Measurements from ENCODE around the gene RHOT1. TPM values are rescaled to one million over a fixed set of nuclear protein-coding genes. Genes with fewer than 3 reads are reported as not detected.

The RHOT1 gene
- polyA plus RNA-seq, 1 experiment, result 27.4 TPM

DNA sequence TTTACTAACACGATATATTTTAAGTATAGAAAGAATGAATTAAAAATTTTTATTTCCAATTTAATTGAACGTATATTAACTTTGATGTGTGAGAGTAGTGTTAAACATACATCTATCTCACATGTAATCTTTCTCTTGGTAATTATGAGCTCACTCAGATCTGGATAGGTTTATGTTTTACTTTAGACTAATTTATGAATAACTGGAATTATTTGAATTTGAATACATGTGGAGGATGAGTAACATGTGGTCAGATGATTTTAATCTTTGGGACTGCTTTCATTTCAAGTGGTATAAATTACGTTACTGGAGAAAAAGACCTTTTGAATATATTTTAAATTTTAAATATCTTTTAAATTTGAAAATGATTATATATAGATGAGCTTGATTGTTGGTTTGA lies 73.4 kb downstream of the RHOT1 start:
- TF ChIP-seq, protein P1, sequence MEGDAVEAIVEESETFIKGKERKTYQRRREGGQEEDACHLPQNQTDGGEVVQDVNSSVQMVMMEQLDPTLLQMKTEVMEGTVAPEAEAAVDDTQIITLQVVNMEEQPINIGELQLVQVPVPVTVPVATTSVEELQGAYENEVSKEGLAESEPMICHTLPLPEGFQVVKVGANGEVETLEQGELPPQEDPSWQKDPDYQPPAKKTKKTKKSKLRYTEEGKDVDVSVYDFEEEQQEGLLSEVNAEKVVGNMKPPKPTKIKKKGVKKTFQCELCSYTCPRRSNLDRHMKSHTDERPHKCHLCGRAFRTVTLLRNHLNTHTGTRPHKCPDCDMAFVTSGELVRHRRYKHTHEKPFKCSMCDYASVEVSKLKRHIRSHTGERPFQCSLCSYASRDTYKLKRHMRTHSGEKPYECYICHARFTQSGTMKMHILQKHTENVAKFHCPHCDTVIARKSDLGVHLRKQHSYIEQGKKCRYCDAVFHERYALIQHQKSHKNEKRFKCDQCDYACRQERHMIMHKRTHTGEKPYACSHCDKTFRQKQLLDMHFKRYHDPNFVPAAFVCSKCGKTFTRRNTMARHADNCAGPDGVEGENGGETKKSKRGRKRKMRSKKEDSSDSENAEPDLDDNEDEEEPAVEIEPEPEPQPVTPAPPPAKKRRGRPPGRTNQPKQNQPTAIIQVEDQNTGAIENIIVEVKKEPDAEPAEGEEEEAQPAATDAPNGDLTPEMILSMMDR (IDR thresholded peaks at IDR 0.05; ENCODE audit: insufficient read depth, low read depth, low read length), result no peak
- POLR2A ChIA-PET, result no interaction called here
- CTCF ChIA-PET, result no interaction called here
- DNase-seq (ENCODE audit: low read depth), result no peak
- Histone ChIP-seq H3K27me3 (ENCODE audit: control insufficient read depth, insufficient read depth, low read length) (no peaks in the 10 kb centered on the region), H3K4me3 (ENCODE audit: low read depth, low read length) (no peak overlapping the region), H3K36me3 (ENCODE audit: control insufficient read depth, insufficient read depth, low read length) (no peaks in the 10 kb centered on the region; the same call in 1 of the 2 replicates)

DNA sequence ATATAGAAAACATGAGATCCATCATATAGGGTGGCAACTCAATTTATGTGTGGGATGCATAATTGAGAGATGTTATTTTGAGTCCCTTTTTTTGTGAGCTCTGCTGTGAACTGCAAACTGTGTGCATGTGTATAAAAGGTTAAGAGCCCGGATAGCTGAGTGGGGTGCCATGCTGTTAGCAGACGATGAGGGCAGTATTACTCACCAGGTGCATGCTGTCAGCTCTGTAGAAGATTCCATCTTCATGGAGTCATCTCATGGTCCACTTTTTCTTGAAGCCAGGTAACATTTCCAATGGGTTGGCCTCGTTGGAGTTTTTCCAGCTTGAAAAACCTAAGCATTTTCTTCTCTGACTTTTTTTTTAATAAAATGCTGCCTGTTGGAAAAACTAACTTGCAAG lies 80.3 kb downstream of the RHOT1 start:
- TF ChIP-seq, protein P1 (IDR thresholded peaks at IDR 0.05; ENCODE audit: insufficient read depth, low read depth, low read length), result no peak
- Histone ChIP-seq H3K27me3 (ENCODE audit: control insufficient read depth, insufficient read depth, low read length) (no peaks in the 10 kb centered on the region), H3K36me3 (ENCODE audit: control insufficient read depth, insufficient read depth, low read length) (0 out of 2 replicates have a peak, but pooled peaks cover 1% of the 10 kb centered on the region), H3K4me3 (ENCODE audit: low read depth, low read length) (no peak overlapping the region)
- ChIA-PET POLR2A (no interaction called here), CTCF (no interaction called here)
- DNase-seq (ENCODE audit: low read depth), result no peak

DNA sequence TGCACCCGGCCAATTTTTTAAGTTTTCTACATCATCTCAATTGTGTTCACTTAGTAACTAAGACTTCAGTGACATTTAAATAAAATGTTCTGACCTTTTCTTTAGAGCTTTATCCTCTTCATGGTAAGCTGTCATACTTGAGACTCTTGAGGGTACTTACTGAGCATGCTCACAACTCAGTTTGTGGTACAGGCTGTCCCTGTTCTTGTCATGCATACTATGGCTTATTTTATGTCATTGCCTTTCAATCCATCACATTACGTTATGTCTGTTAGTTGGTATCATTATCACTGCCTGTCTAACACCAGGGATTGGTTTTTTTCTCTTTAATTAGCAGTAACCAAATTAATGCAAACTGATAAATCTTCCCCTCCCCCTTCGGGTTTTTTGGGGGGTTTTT lies 81.4 kb downstream of the RHOT1 start:
- POLR2A ChIA-PET, result no interaction called here

DNA sequence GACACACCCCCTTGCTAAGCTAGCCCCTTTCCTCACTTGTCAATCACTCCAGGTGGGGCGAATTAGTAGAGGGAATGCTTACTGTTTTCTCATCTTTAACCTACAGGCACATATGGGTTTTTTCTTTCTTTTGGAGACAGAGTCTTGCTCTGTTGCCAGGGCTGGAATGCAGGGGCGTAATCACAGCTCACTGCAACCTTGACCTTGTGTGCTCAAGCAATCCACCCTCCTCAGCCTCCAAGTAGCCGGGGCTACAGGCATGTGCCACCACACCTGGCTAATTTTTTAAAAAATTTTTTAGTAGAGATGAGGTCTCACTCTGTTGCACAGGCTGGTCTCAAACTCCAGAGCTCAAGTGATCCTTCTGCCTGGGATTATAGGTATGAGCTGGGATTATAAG lies 84.6 kb downstream of the RHOT1 start:
- TF ChIP-seq, protein P1 (IDR thresholded peaks at IDR 0.05; ENCODE audit: insufficient read depth, low read depth, low read length), result no peak
- no peak for DNase-seq (ENCODE audit: low read depth)
- H3K4me3 ChIP-seq (ENCODE audit: low read depth, low read length), result no peak overlapping the region
- peaks cover 3% of the 10 kb centered on the region; the same call in 1 of the 2 replicates for H3K36me3 ChIP-seq (ENCODE audit: control insufficient read depth, insufficient read depth, low read length)
- ChIA-PET POLR2A (no interaction called here), CTCF (interaction anchor here (0.8 to 1.0 kb wide), 3 partner anchors 15 to 19 kb away, joined by 3 read pairs; no protein-coding TSS in a partner anchor)
- no peaks in the 10 kb centered on the region for H3K27me3 ChIP-seq (ENCODE audit: control insufficient read depth, insufficient read depth, low read length)

More for the DNA sequence above, 81.4 kb downstream of the RHOT1 start:
- Histone ChIP-seq H3K4me3 (ENCODE audit: low read depth, low read length) (no peak overlapping the region), H3K27me3 (ENCODE audit: control insufficient read depth, insufficient read depth, low read length) (no peaks in the 10 kb centered on the region), H3K36me3 (ENCODE audit: control insufficient read depth, insufficient read depth, low read length) (peaks cover 3% of the 10 kb centered on the region; the same call in 1 of the 2 replicates)
- no peak for DNase-seq (ENCODE audit: low read depth)
- CTCF ChIA-PET, result interaction anchor here (1.1 kb wide), 1 partner anchor 95 kb away, joined by 3 read pairs; no protein-coding TSS in a partner anchor
- TF ChIP-seq, protein P1 (IDR thresholded peaks at IDR 0.05; ENCODE audit: insufficient read depth, low read depth, low read length), result no peak

DNA sequence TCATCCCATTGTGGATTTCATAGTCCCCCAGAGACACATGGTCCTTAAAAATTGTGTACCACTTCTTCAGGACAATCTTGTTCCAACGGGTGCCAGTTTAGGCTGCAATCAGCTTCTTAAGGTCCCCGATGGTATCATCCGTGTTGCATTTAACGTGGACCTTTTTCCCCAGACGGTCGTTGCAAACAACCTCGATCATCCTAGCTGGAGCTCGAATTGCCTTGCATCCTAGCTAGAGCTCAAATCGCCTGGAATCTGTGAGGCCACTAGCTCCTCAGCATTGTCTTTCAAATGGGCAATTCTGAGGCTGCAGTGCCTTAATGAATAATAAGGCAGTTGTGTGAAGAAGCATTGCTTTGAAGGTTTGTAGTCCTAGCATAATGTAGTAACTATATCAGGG lies 85.6 kb downstream of the RHOT1 start:
- H3K27me3 ChIP-seq (ENCODE audit: control insufficient read depth, insufficient read depth, low read length), result no peaks in the 10 kb centered on the region
- no peak for DNase-seq (ENCODE audit: low read depth)
- H3K36me3 ChIP-seq (ENCODE audit: control insufficient read depth, insufficient read depth, low read length), result peaks cover 3% of the 10 kb centered on the region; the same call in 1 of the 2 replicates
- ChIA-PET POLR2A (no interaction called here), CTCF (interaction anchor here (0.6 to 1.0 kb wide), 3 partner anchors 14 to 220 kb away, joined by 3 read pairs; no protein-coding TSS in a partner anchor)
- no peak overlapping the region for H3K4me3 ChIP-seq (ENCODE audit: low read depth, low read length)
- TF ChIP-seq, protein P1 (IDR thresholded peaks at IDR 0.05; ENCODE audit: insufficient read depth, low read depth, low read length), result no peak

Measured in BJ (cell line).